Posterior vena cava (tissue), 2 donors: ENCODE data around the gene DAP3. TPM values are rescaled to one million over a fixed set of nuclear protein-coding genes. Genes with fewer than 3 reads are reported as not detected.
"Not testable (repeated sequence)": the region's sequence is repeated elsewhere in the genome, so short reads cannot be mapped to it uniquely, and the experiment has no call there.

Source experiments
- DNase-seq: peaks from one replicate; pipeline ENCODE4 v3.0.0-alpha.2; 2020; ENCODE audit warnings: low spot score
- intact Hi-C, 2 donors: fragments of 100-400 bp; cut with DNase I; formaldehyde crosslinking; loops; one replicate each; pipeline versions ENCODE4 v1.14.1 to v1.14.2; 2022 to 2023
- total RNA-seq, 2 donors: library from RNA; stranded (reverse); fragmentation: NEBNext Ultra II Directional; extraction: Animal tissue kit (Norgen Biotek cat#: 25700); gene quantifications; one replicate each; pipeline ENCODE4 v1.2.1, GENCODE V29; 2021
- donor health status: DM: yes; HTN: yes; CAD: no.
- donor health status: DM: yes; HTN: yes; CAD: no.

DAP3 gene
- total RNA-seq, 2 donors from 2014 or later, result 62.6 to 66.7 TPM

DNA sequence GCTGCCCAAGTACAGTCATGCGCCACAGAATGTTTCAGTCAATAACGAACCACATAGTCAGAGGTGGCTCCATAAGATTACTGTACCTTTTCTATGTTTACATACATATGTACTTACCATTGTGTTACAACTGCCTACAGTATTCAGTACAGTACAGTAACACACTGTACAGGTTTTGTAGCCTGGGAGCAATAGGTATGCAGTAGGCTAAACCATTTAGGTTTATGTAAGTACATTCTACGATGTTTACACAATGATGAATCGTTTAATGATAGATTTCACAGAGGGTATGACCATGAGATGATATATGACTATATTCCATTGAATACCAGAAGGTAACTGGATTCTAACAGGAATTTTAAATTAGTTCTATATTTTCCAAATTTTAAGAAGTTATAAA, 10.9 kb upstream of the DAP3 start:
- intact Hi-C loops, result no loop called here
- no peak for DNase-seq

DNA sequence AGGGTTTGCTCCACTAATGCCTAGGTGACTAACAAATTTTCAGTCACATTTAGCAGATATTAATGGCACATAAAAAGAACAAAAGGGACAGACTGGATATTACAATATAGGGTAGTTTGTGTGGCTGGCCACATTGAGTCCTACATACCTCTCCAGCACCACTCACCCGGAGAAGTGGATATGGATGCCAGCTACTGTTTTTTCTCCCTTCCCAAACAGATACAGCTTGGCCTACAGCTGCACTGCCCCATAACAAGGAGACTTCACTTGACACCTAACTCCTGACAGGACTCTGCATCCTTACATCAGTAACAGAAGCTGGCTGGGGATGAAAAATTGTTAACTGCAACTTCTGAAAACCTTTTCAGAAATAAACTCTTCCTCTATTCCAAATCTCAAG, 9.9 kb upstream of the DAP3 start:
- intact Hi-C loops, DNase-seq: not testable (repeated sequence)

DNA sequence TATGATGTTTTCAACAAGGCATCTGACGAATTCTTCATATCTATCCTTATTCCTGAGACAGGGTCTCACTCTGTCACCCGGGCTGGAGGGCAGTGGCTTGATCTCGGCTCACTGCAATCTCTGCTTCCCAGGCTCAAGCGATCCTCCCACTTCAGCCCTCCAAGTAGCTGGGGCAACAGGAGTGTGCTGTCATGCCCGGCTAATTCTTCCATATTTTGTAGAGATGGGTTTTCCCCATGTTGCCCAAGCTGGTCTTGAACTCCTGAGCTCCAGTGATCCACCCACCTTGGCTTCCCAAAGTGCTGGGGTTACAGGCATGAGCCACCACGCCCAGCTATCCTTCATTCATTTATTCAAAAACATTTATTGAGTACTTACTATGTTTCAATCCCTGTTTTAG, 8.4 kb upstream of the DAP3 start:
- no peak for DNase-seq
- intact Hi-C loops, result no loop called here

DNA sequence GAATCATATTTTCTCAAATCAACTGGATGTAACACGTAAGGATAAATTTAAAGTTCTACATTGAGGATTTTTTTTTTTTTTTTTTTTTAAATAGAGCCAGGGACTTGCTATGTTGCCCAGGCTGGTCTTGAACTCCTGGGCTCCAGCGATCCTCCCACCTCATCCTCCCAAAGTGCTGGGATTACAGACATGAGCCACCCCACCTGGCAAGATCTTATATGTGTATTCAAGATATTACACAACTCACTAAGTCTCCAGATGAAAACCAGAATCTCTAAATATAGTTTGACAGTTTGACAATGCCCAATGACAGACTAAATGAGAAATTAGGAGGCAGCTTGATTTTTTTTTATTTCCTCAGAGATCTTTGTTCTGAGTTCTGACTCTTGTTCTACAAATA, 7.1 kb upstream of the DAP3 start:
- intact Hi-C loops, result no loop called here

DNA sequence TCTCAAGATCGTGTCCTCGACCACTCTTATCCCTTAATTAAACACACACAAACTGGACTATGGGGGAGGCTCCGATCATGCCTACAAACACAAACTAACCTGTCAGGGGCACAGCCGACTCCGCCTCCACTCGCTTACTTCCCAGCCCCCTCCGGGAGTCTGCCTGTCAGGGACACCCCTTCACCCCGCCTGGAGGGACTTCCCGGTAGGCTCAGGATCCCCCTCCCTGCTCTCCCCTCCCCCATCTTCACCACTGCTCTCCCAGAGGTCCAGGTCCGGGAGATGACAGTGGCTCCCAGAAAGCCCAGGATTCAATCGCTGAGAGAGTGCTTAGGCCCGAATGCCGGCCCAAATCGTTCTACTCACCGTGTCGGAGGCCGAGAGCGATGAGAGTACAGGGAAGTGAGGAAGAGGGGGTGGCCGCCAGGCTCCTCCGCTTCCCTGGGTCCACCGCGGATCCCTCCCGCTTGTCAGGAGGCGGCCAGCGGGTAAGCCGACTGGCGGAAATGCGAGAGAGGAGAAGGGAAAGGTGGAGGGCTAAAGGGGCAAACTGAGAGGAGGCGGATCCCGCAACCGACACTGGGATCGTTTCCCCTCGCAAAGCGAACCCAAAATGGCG, 1.1 kb upstream of the DAP3 start:
- intact Hi-C loops, DNase-seq: not testable (repeated sequence)

More for the DNA sequence above, 7.1 kb upstream of the DAP3 start:
- no peak for DNase-seq

DNA sequence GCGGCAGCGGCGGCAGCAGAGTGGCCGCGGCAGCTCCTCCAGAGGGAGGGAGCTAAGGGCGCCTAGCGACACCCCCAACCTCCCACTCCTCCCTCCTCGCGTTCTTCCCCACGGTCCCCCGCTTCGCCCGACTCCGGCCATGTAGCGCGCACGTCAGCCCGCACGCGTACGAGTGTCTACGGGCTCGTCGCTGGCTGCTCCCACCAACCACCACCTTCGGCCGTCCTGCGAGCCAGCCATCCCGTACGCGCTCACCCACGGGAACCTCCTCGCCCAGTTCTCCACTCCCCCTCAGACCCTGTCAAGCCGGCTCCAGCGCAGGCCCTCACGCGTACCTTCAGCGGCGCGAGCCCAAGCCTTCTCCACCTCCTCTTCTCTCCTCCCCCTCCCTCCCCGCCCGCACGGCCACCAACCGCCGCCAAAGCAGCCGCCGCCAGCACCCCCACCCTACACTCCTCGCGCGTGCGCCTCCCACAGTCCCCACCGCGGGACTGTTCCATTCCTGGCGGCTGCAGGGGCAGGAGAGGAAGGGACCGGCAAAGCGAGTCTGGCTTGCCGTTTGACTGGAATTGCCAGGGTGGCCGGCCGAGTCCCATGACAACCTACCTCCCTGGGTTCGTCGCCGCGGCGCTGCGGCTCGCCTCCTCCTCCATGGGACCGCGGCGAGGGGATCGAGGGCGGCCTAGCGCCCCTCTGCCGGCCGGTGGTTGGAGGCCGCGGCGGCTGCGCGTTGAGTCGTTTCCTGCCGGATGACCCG, 389 bp upstream of the DAP3 start, which contains the start of gene YY1AP1:
Gene YY1AP1 (minus strand): TSS at position 451 of the 757 bp plus-strand sequence. CDS start 8,338 bp downstream, outside the sequence.
- DNase-seq, result peak; percentile 98
- intact Hi-C loops, result no loop called here

DNA sequence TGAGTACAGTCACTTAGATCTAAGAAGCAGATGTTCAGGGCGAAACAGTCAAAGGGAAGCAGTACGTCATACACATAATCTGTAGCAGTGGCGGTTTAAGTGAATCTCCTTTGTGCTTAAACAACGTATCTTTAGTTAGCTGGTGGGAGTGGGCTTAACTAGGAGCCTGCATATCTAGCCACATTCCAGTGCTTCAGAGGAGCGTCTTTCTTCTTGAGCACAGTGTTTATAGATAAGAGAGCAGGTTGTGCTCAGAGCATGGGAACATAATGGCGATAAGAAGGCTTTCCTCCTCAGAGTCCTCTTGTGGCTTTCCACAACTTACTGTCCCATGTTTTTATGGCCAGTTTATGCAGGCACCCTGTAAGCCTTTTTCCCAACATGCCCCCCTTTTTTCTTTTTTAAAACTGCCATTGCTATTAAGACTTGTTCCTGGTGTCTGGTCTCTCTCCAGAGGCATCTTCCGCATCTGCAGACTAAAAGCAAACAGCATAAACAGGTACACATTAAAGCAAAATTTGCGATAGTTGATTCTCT, 3.2 kb downstream of the DAP3 start:
- intact Hi-C loops, result no loop called here
- DNase-seq, result no peak

DNA sequence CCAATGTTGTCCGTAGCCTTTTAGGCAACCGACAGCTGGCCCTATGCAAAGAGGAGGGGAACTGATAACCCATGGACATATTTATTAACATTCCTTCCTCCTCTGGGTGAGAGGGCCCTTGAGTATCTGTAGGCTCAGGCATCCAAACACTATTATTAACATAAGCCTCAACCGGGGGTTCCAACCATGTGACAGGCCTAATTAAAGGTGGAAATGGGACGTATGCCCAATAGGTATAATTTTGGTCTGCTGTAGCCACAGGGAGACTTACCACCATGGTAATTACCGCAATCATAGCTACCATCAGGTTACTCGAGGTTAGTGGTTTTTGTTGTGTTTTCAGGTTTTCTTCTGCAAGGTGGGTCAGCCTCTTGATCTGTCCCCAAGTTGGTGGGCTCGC, 5.3 kb downstream of the DAP3 start:
- DNase-seq, result no peak
- intact Hi-C loops, result no loop called here

DNA sequence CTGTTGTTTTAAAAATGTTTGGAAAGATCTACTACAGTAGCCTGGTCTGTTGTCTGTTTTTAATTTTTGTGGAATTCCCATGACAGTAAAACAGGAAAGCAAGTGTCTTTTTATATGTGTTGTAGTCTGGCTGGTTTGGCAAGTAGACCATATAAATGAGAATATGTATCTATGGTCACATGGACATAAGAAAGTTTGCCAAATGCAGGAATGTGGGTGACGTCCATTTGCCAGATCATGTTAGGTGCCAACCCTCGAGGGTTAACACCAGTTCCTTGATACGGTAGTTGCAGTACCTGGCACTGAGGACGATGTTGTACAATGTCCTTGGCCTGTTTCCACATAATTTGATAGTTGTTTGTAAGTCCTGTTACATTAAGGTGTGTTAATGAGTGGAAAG, 6.2 kb downstream of the DAP3 start:
- intact Hi-C loops, result no loop called here
- no peak for DNase-seq

DNA sequence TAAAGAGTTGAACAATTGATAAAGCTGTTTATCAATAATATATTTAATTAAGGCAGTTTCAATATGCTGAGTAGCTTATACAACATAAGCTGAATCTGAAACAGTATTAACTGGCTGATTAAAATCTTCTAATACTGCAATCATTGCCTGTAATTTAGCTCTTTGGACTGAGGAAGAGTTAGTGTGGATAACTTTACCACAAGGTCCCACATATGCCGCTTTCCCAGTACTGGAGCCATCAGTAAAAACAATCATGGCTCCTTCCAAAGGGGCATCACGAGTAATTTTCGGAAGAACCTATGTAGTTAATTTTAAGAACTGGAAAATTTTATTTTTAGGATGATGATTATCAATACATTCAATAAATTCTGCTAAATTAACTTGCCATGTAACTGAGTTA, 6.7 kb downstream of the DAP3 start:
- DNase-seq, result no peak
- intact Hi-C loops, result no loop called here

DNA sequence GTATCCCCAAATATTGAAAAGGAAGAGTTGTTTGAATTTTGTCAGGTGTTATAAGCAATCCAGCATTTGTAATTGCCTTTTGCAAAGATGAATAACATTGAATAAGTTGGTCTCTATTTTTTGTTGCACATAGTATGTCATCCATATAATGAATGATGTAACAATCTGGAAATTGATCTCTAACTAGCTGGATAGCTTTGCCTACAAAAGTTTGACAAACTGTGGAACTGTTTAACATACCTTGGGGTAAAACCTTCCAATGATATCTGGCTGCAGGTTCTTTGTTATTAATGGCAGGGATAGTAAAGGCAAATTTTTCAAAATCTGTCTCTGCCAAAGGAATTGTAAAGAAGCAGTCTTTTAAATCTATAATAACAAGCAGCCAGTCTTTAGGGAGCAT, 7.6 kb downstream of the DAP3 start:
- no peak for DNase-seq
- intact Hi-C loops, result no loop called here

DNA sequence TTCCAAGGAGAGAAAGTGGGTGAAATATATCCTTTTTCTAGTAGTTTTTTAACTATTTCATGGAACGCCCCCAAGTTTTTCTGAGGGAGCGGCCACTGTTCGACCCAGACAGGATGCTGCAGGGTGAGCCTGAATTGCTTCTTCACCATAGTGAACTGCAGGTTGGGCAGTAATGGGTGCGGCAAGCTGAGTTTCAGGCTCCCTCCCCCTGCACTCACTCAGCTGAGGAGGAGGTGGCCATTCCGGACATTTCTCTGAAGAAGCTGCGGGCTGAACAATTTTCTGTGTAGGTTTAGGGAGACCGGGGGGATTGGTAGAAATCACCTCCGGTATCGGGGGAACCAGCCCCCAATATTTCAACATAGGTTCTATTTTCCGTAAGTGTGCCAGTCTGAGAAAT, 8.2 kb downstream of the DAP3 start:
- intact Hi-C loops, result no loop called here
- DNase-seq, result no peak

DNA sequence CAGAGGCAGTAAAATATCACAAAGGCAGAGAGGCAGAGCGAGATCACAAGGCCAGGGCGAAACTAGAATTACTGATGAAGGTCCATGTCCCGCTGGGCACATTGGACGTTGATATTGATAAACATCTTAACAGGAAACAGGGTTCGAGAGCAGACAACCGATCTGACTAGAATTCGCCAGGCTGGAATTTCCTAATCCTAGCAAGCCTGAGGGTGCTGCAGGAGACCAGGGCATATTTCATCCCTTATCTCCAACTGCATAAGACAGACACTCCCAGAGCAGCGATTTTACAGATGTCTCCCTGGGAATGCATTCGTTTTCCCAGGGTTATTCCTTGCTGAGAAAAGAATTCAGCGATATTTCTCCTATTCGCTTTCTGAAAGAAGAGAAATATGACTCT, 8.7 kb downstream of the DAP3 start:
- intact Hi-C loops, DNase-seq: not testable (repeated sequence)

DNA sequence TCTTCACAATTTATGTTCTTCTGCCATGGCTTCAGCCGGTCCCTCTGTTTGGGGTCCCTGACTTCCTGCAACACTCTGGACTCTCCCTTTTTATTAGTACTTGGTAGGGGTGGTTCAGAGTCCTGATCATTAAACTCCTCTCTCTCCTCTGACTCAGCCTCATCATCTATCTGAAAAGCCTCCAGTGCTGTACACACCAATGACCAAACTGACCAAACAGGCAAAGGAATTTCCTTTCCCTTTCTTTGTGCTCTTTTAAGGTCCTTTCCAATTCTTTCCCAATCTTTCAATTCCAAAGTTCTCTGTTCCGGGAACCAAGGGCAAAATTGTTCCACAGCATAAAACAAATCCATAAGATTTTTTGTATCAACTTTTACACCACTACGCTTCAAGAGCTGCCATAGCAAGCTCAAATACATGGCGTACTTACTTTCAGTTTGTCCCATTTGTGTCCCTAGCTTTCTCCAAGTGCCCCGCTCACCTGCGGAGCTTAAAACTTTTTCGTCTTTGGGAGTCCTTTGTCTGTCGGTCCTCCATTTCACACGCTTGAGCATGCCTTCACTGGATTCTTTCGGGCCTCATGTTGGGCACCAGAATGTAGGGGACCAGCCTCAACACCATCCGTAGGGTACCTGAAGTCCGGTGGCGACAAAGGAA, 9.6 kb downstream of the DAP3 start:
- no peak for DNase-seq
- intact Hi-C loops, result no loop called here

DNA sequence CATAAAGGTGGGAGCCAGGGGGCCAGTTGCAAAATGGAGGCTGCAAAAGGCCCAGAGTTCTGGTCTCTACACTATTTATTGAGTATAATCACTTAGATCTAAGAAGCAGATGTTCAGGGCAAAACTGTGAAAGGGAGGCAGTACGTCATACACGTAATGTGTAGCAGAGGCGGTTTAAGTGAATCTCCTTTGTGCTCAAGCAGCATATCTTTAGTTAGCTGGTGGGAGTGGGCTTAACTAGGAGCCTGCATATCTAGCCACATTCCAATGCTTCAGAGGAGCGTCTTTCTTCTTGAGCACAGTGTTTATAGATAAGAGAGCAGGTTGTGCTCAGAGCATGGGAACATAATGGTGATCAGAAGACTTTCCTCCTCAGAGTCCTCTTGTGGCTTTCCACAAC, 10.2 kb downstream of the DAP3 start:
- intact Hi-C loops, DNase-seq: not testable (repeated sequence)

DNA sequence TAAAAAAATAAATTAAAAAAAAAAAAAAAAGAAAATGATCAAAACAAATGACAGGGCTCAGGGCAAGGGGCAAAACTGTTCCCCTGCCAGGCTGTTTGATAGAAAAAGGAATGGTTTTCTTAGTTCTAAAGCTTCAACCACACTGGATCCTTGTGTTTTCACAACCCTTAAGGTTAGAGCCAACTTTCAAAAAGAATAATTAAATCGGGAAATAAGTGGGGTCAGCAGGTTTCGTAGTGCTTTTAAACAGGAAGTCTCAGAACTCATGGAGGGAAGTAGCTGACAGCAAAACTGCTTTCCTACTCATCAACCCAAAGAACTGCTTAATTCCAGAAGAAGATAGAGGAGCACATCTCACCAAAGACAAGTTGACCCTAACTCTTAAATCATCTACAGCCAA, 12.8 kb downstream of the DAP3 start:
- not testable (repeated sequence) for DNase-seq

DNA sequence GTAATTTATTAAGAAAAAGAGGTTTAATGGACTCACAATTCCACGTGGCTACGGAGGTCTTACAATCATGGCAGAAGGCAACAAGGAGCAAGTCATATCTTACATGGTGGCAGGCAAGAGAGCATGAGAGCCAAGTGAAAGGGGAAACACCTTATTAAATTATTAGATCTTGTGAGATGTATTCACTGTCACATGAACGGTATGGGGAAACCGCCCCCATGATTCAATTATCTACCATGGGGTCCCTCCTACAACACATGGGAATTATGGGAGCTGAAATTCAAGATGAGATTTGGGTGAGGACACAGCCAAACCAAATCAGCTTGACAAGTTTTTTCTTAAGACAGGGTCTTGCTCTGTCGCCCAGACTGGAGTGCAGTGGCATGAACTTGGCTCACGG, 14.3 kb downstream of the DAP3 start:
- DNase-seq, result no peak
- intact Hi-C loops, result no loop called here

More for the DNA sequence above, 12.8 kb downstream of the DAP3 start:
- intact Hi-C loops, result not testable (repeated sequence)

DNA sequence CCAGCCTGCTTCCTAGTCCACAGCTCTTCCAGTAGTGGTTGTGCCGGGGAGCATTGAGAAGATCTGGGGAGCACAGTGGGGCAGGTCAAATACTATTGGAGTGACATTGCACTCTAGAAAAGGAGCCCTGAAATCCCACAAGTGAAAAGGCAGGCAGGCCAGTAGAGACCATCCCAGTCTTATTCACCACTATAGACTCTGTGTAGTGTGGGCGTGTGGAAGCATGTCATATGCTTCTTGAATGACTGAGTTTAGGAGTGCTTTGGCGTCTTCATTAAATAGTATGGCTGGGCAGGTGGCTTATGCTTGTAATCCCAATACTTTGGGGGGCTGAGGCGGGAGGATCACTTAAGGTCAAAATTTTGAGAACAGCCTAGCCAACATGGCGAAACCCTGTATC, 15.5 kb downstream of the DAP3 start:
- DNase-seq, intact Hi-C loops: not testable (repeated sequence)

DNA sequence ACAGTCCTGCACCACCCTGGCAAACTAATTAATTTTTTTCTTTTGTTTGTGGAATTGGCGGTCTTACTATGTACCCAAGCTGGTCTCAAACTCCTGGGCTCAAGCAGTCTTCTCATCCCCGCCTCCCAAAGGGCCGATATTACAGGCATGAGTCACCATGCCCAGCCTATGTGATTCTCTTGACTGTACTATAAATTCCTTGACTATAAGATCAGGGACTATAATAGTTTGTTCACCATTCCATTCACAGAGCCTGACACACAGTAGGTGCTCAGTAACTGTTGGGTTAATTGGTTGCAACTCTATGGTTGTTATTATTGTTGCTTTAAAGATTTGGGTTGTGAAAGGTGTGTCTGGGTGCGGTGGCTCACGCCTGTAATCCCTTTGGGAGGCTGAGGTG, 17.2 kb downstream of the DAP3 start:
- intact Hi-C loops, result no loop called here
- no peak for DNase-seq

DNA sequence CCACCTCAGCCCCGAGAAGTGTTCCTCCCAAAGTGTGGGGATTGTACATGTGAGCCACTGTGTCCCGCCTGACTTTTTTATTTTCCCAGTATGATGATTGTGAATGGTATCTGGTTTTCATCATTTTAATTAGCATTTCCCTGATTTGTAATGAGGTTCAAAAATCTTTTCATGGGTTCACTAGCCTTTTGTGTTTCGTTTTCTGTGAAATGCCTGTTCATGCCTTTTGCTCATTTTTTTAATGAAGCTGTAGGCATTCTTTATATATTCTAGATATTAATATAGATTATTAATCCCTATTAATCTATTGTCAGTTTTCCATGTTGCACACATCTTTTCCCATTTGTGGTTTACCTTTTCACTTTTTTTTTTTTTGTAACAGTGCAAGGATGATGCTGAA, 20.5 kb downstream of the DAP3 start:
- intact Hi-C loops, result no loop called here
- no peak for DNase-seq
